Hippocampal formation (tissue), 2 donors: ENCODE measurements around the gene IQCF5.
"Not testable (repeated sequence)": the region's sequence is repeated elsewhere in the genome, so short reads cannot be mapped to it uniquely, and the experiment has no call there.

Experiments used
- DNase-seq, 2 donors: peaks; one replicate each; lab custom pipeline; 2025; lab: John Stamatoyannopoulos, UW

The IQCF5 gene

GRCh38 chr3:51875501-51875900, at the start of gene IQCF5:
Gene IQCF5 (minus strand): TSS chr3:51875601. CDS start chr3:51875531, 70 bp downstream.
- no peak for DNase-seq

GRCh38 chr3:51921081-51921578, 45.7 kb upstream of the IQCF5 start:
- DNase-seq, result no peak

GRCh38 chr3:51916418-51916817, 41.0 kb upstream of the IQCF5 start:
- no peak for DNase-seq

GRCh38 chr3:51908026-51908425, 32.6 kb upstream of the IQCF5 start:
- no peak for DNase-seq

GRCh38 chr3:51904034-51904823, 28.8 kb upstream of the IQCF5 start:
- no peak for DNase-seq

- not testable (repeated sequence) for DNase-seq
Measured at GRCh38 chr3:51902361-51902760, 27.0 kb upstream of the IQCF5 start.

- DNase-seq, result not testable (repeated sequence)
Measured at GRCh38 chr3:51900043-51900442, 24.6 kb upstream of the IQCF5 start.

- DNase-seq, result no peak
Measured at GRCh38 chr3:51897391-51897790, 22.0 kb upstream of the IQCF5 start.

- DNase-seq, result no peak
Measured at GRCh38 chr3:51896607-51897305, 21.4 kb upstream of the IQCF5 start.

- no peak for DNase-seq
Measured at GRCh38 chr3:51894939-51895338, 19.5 kb upstream of the IQCF5 start.

GRCh38 chr3:51894391-51894790, 19.0 kb upstream of the IQCF5 start:
- no peak for DNase-seq

GRCh38 chr3:51891242-51892039, 16.0 kb upstream of the IQCF5 start:
- no peak for DNase-seq

GRCh38 chr3:51888463-51889105, 13.2 kb upstream of the IQCF5 start:
- no peak for DNase-seq

- DNase-seq, result no peak
Measured at GRCh38 chr3:51887620-51888019, 12.2 kb upstream of the IQCF5 start.

GRCh38 chr3:51886447-51886846, 11.0 kb upstream of the IQCF5 start:
- DNase-seq, result no peak

GRCh38 chr3:51879937-51880336, 4.5 kb upstream of the IQCF5 start:
- DNase-seq, result no peak

GRCh38 chr3:51876186-51876585, 785 bp upstream of the IQCF5 start:
- no peak for DNase-seq

- no peak for DNase-seq
Measured at GRCh38 chr3:51874889-51875288, 512 bp downstream of the IQCF5 start.

- no peak for DNase-seq
Measured at GRCh38 chr3:51874411-51874810, 990 bp downstream of the IQCF5 start.

- DNase-seq, result no peak
Measured at GRCh38 chr3:51873876-51874275, 1.5 kb downstream of the IQCF5 start.

- DNase-seq, result no peak
Measured at GRCh38 chr3:51873253-51873766, 2.1 kb downstream of the IQCF5 start.

GRCh38 chr3:51869304-51869703, 6.1 kb downstream of the IQCF5 start:
- no peak for DNase-seq
